GM08714 (cell line): ENCODE data around the gene SECISBP2L.

Experiments used
- H3K4me3 ChIP-seq: fragments of 200-500 bp; sonication (Bioruptor generic); 2 replicates; pipeline ENCODE4 v1.5.1; 2014; ENCODE audit warnings: mild to moderate bottlenecking, low read length, inconsistent platforms
- ZNF274 ChIP-seq: IDR thresholded peaks from 2 replicates; pipeline ENCODE4 v1.6.1; 2012; ENCODE audit warnings: mild to moderate bottlenecking, low read depth, low read length

SECISBP2L gene

DNA sequence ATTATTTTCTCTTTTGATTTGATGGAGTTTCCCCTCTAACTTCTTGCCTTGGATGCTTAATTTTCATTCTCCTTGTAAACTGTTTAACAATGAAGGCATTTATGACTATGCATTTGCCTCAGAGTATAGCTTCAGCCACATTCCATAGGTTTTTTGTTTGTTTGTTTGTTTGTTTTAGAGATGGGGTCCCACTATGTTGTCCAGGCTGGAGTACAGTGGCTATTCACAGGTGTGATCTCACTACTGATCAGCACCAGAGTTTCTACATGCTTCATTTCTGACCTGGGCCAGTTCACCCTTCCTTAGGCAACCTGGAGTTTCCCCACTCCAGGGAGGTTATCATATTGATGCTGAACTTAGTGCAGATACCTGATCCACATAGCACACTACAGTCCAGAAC, 4.1 kb downstream of the SECISBP2L start:
- H3K4me3 ChIP-seq, result no peak overlapping the region
- no peak for TF ChIP-seq ZNF274

DNA sequence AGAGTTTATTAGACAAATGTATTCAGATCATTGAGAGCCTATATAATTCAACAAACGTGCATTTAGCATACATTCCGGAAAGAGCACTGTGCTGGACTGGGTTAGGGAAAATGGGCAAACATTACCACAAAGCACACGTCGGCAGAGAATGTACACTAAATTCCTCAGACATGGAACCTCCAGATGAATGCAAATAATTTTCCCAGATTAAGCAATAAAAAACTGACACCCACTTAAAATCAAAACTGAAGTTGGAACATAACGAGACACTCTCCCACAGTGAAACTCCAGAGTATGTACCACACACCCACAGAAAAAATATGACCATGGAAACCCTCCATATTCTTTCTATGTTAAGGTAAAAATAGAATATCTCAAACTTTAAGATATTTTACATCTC, 4.8 kb downstream of the SECISBP2L start:
- TF ChIP-seq ZNF274, result no peak
- no peak overlapping the region for H3K4me3 ChIP-seq

DNA sequence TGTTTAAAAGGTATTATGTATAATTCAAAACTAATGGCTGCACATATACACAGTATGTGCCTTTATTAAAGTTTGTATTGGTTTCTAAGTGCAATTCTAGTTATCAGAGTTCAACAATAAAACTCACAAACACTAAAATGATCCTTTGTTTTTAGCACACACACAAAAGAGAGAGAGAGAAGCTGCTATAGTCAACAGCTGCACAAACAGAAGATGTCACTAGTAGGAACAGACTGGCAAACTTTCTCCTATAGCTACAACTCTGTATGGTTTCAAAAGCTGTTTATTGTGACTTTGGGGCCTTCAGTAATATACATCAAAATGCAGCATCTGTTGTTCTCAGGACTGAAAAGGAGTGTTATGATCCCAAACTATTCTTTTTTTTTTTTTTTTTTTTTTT, 6.1 kb downstream of the SECISBP2L start:
- no peak for TF ChIP-seq ZNF274

GRCh38 chr15:49038382-49038781, 7.9 kb downstream of the SECISBP2L start:
- TF ChIP-seq ZNF274, result no peak
- no peak overlapping the region for H3K4me3 ChIP-seq

More for the DNA sequence above, 6.1 kb downstream of the SECISBP2L start:
- H3K4me3 ChIP-seq, result no peak overlapping the region

- TF ChIP-seq ZNF274, result no peak
These were observed 8.7 kb downstream of the SECISBP2L start for GRCh38 chr15:49037546-49037940.

GRCh38 chr15:49036650-49037545, 9.3 kb downstream of the SECISBP2L start:
- TF ChIP-seq ZNF274, result no peak
- no peak overlapping the region for H3K4me3 ChIP-seq

More at GRCh38 chr15:49037546-49037940, 8.7 kb downstream of the SECISBP2L start:
- H3K4me3 ChIP-seq, result no peak overlapping the region

DNA sequence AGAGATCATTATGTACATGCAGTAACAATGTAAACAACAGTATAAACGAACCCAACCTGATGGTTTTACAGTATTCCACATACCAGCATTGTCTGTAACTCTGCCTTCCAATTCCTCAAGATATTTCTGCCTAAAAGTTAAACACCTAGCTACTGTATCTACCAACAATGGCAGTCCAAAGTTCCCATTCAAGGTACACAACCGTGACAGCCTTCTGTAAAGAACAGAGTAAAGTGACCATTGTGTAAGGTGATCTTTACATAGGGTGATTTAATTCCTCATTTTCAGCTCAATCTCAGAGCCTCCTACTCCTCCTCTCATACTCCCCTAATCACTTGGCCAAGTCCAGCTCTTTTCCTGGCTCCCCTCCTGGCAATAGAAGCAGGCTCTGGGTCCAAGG, 10.4 kb downstream of the SECISBP2L start:
- no peak for TF ChIP-seq ZNF274
- no peak overlapping the region for H3K4me3 ChIP-seq

DNA sequence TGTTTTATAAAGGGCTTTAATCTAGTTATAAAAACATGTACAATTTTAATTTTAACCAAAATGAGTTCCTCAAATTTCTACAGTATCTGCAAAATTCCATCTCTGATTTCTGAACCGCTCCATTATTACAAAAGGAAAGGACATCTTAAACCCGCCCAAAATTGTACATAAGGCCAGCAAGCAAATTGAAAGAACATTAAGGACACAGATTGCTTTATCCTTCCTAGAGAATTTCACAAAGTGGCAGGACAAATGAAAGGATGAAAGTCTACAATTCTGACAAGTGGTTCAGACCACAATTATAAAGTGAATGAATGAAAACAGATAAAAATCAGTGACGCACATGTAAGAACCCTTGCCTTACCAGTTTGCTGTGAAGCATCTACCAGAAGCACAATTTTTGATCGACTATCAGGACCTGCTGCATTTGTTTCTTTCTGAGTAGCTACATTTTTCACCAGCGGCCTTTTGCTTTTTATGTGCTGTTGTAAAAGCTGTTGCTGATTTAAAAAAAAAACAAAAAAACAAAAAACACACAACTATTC, 13.6 kb downstream of the SECISBP2L start:
- H3K4me3 ChIP-seq, result no peak overlapping the region
- no peak for TF ChIP-seq ZNF274

GRCh38 chr15:49031804-49032203, 14.4 kb downstream of the SECISBP2L start:
- no peak overlapping the region for H3K4me3 ChIP-seq
- TF ChIP-seq ZNF274, result no peak

DNA sequence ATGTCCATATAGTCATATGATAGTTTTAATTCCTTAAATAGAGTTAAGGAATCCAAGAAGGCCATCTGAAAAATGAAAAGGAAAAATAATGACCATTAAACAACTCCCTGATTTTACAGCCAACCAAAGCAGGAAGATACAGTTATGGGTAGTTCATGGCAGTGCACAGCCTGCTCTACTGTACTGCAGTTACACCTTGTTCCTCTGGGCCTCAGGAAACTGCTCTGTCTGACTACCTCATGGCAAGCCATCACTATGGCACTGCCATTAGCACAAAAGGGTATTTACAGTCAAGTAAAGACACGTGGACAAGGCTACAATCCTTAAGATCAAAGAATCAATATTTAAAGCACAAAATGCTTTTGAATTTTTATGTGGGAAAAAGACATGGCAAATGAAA, 19.5 kb downstream of the SECISBP2L start:
- no peak overlapping the region for H3K4me3 ChIP-seq
- no peak for TF ChIP-seq ZNF274

- H3K4me3 ChIP-seq, result no peak overlapping the region
- TF ChIP-seq ZNF274, result no peak
These were observed 21.4 kb downstream of the SECISBP2L start for GRCh38 chr15:49024840-49025239.

GRCh38 chr15:49023354-49023753, 22.9 kb downstream of the SECISBP2L start:
- no peak overlapping the region for H3K4me3 ChIP-seq
- TF ChIP-seq ZNF274, result no peak

GRCh38 chr15:49015896-49016295, 30.4 kb downstream of the SECISBP2L start:
- no peak for TF ChIP-seq ZNF274
- H3K4me3 ChIP-seq, result no peak overlapping the region

DNA sequence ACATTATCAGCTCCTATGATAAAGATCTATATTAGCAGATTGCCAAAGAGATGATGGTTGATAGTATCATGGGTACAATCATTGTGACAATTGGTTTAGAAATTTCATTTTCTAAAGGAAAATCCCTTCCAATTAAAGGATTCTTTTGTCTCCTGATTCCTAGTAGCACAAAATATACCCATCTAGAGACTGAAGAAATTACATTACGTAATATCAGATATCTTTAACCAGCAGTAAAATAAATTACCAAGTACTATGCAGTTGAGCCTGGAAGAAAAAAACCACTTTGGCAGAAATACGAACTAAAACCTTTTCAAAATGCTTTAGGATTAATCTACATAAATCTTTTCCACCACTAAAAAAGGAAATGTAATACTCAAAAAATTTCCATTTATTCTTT, 46.9 kb downstream of the SECISBP2L start:
- TF ChIP-seq ZNF274, result no peak
- H3K4me3 ChIP-seq, result no peak overlapping the region

DNA sequence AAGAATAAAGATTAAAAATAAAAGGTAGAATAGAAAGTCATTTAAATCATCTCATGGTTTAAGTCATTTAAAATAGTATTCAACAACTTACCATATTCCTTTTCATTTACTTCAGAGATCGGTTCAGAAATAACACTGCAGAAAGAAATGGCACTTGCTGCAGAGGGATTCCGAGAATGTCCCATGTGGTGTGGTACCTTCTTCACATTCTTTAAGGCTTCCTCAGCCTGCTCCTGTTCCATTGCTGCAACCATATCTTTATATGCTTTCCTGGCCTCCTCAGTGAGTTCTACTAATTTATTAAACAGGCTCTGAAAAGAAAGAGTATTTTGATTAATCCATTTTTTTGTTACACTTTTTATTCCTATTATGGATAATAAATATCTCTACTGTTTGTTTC, 50.0 kb downstream of the SECISBP2L start:
- no peak for TF ChIP-seq ZNF274

More for the DNA sequence above, 50.0 kb downstream of the SECISBP2L start:
- H3K4me3 ChIP-seq, result no peak overlapping the region
